Left lung (tissue), 10 donors: ENCODE data around the gene GRIP2. TPM values are rescaled to one million over a fixed set of nuclear protein-coding genes. Genes with fewer than 3 reads are reported as not detected.

Experiments used
- ATAC-seq: fragments of 200-7000 bp; cut with Tn5 transposase; one replicate; pipeline ENCODE4 v1.9.1; 2020; ENCODE audit warnings: moderate library complexity
- DNase-seq, 4 donors: peaks; one replicate each; pipeline ENCODE4 v3.0.0-alpha.2; 2013 to 2020
- H3K27ac ChIP-seq, 2 donors: fragments of 200-600 bp; sonication (generic) in 1 of 2; one replicate each; pipeline versions ENCODE4 v1.5.0 to v1.8.0; 2020 to 2021
- H3K27me3 ChIP-seq, 2 donors: fragments of 200-600 bp; sonication (generic) in 1 of 2; one replicate each; pipeline versions ENCODE4 v1.5.0 to v1.8.0; 2020 to 2021
- H3K36me3 ChIP-seq, 2 donors: fragments of 200-600 bp; sonication (generic) in 1 of 2; one replicate each; pipeline versions ENCODE4 v1.5.0 to v1.8.0; 2020 to 2021
- H3K4me1 ChIP-seq, 2 donors: fragments of 200-600 bp; one replicate each; pipeline ENCODE4 v1.8.0; 2021
- H3K4me3 ChIP-seq, 2 donors: fragments of 200-600 bp; sonication (generic) in 1 of 2; one replicate each; pipeline versions ENCODE4 v1.5.0 to v1.8.0; 2020 to 2021; ENCODE audit warnings: mild to moderate bottlenecking in 1 of 2
- H3K9me3 ChIP-seq, 2 donors: fragments of 200-600 bp; sonication (generic) in 1 of 2; one replicate each; pipeline versions ENCODE4 v1.5.0 to v1.8.0; 2020 to 2021
- CTCF ChIP-seq, 2 donors: fragments of 200-600 bp; sonication (generic) in 1 of 2; IDR thresholded peaks; one replicate each; pipeline versions ENCODE4 v1.5.0 to v1.8.0; 2021; ENCODE audit warnings: antibody characterized with exemption in 2 of 2
- intact Hi-C, 2 donors: fragments of 100-400 bp; cut with DNase I; formaldehyde crosslinking; loops; one replicate each; pipeline versions ENCODE4 v1.11.2 to v1.14.2; 2022
- polyA plus RNA-seq, 6 donors: library from polyadenylated mRNA; unstranded; fragments of 120-200 nt; gene quantifications; one replicate each; pipeline ENCODE4 v1.2.1, GENCODE V29; 2013; ENCODE audit not compliant: insufficient read length in 6 of 6
- total RNA-seq, 2 donors: library from RNA; stranded (reverse); fragmentation: NEBNext Ultra II Directional; extraction: Animal tissue kit (Norgen Biotek cat#: 25700); gene quantifications; one replicate each; pipeline ENCODE4 v1.2.1, GENCODE V29; 2021
- donor health status: DM: no; HTN: yes; CAD: no.
- donor health status: DM: no; HTN: no; CAD: no.

The GRIP2 gene
- total and polyA plus RNA-seq, 8 donors: 0.31 to 1.9 (median 1.1) TPM

- intact Hi-C loops: no loop called here
- Histone ChIP-seq H3K27ac (no peak overlapping the region), H3K27me3 (no peaks in the 10 kb centered on the region), H3K4me3 (no peak overlapping the region), H3K36me3 (peaks cover 0 to 16% of the 10 kb centered on the region in 2 donors), H3K9me3 (no peaks in the 10 kb centered on the region), H3K4me1 (no peaks in the 10 kb centered on the region)
- TF ChIP-seq CTCF (IDR thresholded peaks at IDR 0.05): no peak
- DNase-seq: no peak
- no peak for ATAC-seq
These were observed 45.7 kb downstream of the GRIP2 start for GRCh38 chr3:14494279-14494972.

DNA sequence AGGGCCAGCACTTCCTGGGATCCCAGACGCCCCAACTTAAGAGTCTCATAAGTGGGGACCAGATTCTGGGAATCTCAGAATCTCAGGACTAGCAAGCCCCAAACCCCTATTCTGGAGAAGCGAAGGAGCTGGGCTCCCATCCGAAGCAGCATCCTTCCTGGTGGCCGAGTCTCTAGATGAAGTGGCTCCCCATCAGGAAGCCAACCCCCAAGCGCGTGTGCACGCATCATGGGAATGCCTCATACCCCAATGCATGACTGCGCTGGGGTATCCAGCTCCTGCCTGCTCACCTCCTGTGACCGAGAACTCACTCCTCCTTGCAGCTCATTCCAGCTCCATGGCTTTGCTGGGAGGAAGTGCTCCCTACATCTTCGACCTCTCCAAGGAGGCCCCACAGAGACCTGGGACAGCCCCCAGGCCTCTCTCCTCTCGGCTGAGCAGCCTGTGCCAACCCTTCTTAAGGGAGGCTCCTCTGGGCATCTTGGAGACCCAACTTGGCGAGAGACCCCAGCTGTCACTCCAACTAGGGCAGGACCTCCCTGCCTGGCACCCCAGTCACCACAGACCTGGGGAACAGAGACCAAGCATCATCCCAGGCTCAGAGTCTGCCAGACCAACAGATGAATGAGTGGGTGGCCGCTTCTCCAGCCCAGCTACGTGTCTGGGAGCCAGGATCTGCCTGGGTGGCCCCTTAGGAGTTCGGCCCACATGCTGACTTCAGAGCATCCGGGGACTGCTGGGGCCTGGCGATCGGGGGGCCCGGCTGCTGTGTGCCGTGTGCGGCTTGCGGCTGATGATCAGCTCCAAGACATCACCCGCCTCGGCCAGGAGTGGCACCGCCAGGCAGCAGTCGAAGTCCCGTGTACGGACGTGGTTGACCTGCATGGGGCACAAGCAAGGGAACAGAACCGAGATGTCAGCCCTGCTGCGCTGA, 46.9 kb downstream of the GRIP2 start:
- Histone ChIP-seq H3K9me3 (no peaks in the 10 kb centered on the region), H3K27me3 (no peaks in the 10 kb centered on the region), H3K27ac (no peak overlapping the region), H3K4me3 (no peak overlapping the region), H3K4me1 (no peaks in the 10 kb centered on the region), H3K36me3 (peaks cover 0 to 28% of the 10 kb centered on the region in 2 donors)
- ATAC-seq: no peak
- peak in 1 of 4 donors; percentile 55 for DNase-seq
- TF ChIP-seq CTCF (IDR thresholded peaks at IDR 0.05): no peak
- intact Hi-C loops: no loop called here

- no peak for ATAC-seq
- TF ChIP-seq CTCF (IDR thresholded peaks at IDR 0.05): no peak
- intact Hi-C loops: no loop called here
These were observed 48.5 kb downstream of the GRIP2 start for GRCh38 chr3:14491396-14492190.

DNA sequence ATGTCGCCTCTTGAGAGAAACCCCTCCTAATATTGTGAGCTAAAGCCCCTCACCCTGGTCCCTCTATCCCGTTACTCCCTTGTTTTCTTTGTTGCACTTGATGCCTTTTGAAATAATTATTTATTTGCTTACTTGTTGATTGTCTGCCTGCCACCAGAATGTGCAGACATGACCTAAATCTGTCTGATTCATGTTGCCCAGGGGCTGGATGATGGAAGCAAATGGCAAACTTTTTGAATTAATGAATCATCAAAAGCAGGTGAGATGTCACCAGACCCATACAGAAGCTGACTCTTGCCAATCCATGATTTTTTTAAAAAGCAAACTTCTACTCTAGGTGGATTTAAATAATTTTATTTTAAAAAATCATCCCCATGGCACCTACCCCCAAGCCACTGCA, 49.3 kb downstream of the GRIP2 start:
- Histone ChIP-seq H3K36me3 (peaks cover 0 to 52% of the 10 kb centered on the region in 2 donors), H3K27ac (no peak overlapping the region), H3K27me3 (no peaks in the 10 kb centered on the region), H3K9me3 (no peaks in the 10 kb centered on the region), H3K4me1 (no peaks in the 10 kb centered on the region), H3K4me3 (no peak overlapping the region)
- DNase-seq (no peak), ATAC-seq (no peak)
- intact Hi-C loops: no loop called here
- TF ChIP-seq CTCF (IDR thresholded peaks at IDR 0.05): no peak

More at GRCh38 chr3:14491396-14492190, 48.5 kb downstream of the GRIP2 start:
- no peak overlapping the region for H3K4me3 ChIP-seq
- no peak overlapping the region for H3K27ac ChIP-seq
- peak in 1 of 4 donors; percentile 76 for DNase-seq
- no peaks in the 10 kb centered on the region for H3K4me1 ChIP-seq
- H3K36me3 ChIP-seq: peaks cover 0 to 44% of the 10 kb centered on the region in 2 donors
- no peaks in the 10 kb centered on the region for H3K9me3 ChIP-seq
- no peaks in the 10 kb centered on the region for H3K27me3 ChIP-seq
